SK-N-SH (cell line): Measurements from ENCODE around the gene RIPOR2.

ENCODE experiments used
- CHD2 ChIP-seq: fragments of 150-350 bp; IDR thresholded peaks from 2 replicates; pipeline ENCODE4 v1.6.1; 2018; ENCODE audit warnings: low read length; ENCODE audit not compliant: partially characterized antibody
- CTCF ChIP-seq: fragments of 200-600 bp; sonication (generic); IDR thresholded peaks from 2 replicates; pipeline ENCODE4 v1.6.1; 2017; ENCODE audit warnings: antibody characterized with exemption, mild to moderate bottlenecking, moderate library complexity
- ELF1 ChIP-seq: IDR thresholded peaks from 2 replicates; pipeline ENCODE4 v1.4.0; 2012
- EP300 ChIP-seq, 2 experiments: IDR thresholded peaks; 2 replicates each; pipeline versions ENCODE4 v1.4.0 to v1.6.1; 2012; ENCODE audit warnings: borderline replicate concordance in 1 of 2, low read depth in 1 of 2, low read length in 1 of 2
- EZH2phosphoT487 ChIP-seq: fragments of 200-600 bp; sonication (generic); IDR thresholded peaks from 2 replicates; pipeline ENCODE4 v1.6.1; 2017; ENCODE audit warnings: low read depth, mixed run types, mild to moderate bottlenecking, antibody characterized with exemption, moderate library complexity, borderline replicate concordance
- GABPA ChIP-seq: IDR thresholded peaks from 2 replicates; pipeline ENCODE4 v1.4.0; 2012; ENCODE audit warnings: low read depth, mild to moderate bottlenecking
- NRF1 ChIP-seq: IDR thresholded peaks from 2 replicates; pipeline ENCODE4 v1.6.1; 2012; ENCODE audit warnings: low read depth, mild to moderate bottlenecking, low read length
- POLR2AphosphoS5 ChIP-seq: IDR thresholded peaks from 2 replicates; pipeline ENCODE4 v1.6.1; 2012; ENCODE audit warnings: low read depth, low read length
- TAF1 ChIP-seq: IDR thresholded peaks from 2 replicates; pipeline ENCODE4 v1.6.1; 2012; ENCODE audit warnings: low read depth, mild to moderate bottlenecking, low read length, moderate library complexity, borderline replicate concordance
- TCF12 ChIP-seq: IDR thresholded peaks from 2 replicates; pipeline ENCODE4 v1.4.0; 2012
- TEAD4 ChIP-seq: IDR thresholded peaks from 2 replicates; pipeline ENCODE4 v1.4.0; 2012; ENCODE audit warnings: mild to moderate bottlenecking, borderline replicate concordance; ENCODE audit not compliant: insufficient read depth
- YY1 ChIP-seq: IDR thresholded peaks from 2 replicates; pipeline ENCODE4 v1.4.0; 2012; ENCODE audit warnings: low read depth, mild to moderate bottlenecking
- ZBTB33 ChIP-seq: IDR thresholded peaks from 2 replicates; pipeline ENCODE4 v1.4.0; 2012; ENCODE audit warnings: low read depth, borderline replicate concordance

GRCh38 chr6:24918641-24919055 is 17.1 kb downstream of the RIPOR2 start:
- TF ChIP-seq CTCF (no peak), POLR2AphosphoS5 (no peak), TAF1 (no peak), GABPA (no peak), ELF1 (no peak), EZH2phosphoT487 (no peak), TEAD4 (no peak), YY1 (no peak), TCF12 (no peak), ZBTB33 (no peak), NRF1 (no peak), CHD2 (no peak), EP300 (IDR thresholded peaks at IDR 0.05; ENCODE audit: borderline replicate concordance in 1 of 2, low read depth in 1 of 2, low read length in 1 of 2) (no peak)
